ENCODE results near the gene STIMATE. TPM values are rescaled to one million over a fixed set of nuclear protein-coding genes. Genes with fewer than 3 reads are reported as not detected.

The STIMATE gene
- total RNA-seq, 6 experiments from 2014 or later: 17.4 to 48.5 (median 33.8) TPM

DNA sequence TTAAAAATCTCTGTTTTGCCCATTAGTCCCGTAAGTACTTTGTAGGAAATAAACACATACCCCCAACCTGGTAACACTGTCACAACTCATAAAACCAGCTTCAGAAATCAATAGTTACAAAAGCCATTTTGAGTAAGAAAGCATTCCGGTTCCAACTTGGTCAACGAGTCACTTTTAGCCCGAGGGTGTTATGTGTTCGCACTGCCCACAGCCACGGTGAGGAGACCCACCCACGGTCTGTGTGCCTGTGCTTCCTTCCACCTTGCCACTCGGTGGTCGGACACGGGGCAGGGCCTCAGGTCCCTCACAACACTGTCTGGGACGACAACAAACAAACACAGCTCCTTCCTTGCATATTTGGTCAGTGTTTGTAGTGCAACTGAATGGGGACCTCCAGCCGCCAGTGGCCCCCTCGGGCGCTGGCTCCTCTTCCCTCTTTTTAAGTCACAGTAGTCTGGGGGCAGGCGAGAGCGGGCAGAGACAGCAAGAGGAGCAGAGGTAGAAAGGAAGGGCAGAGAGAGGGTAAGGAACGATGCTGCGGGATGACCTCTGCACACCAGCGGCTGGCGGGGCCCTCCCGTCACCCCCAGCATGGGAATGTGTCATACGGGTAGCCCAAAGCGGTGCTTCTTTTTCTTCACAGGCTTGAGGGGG, 57.3 kb downstream of the STIMATE start:
- intact Hi-C loops (cut with DNase I): no loop called here
- H3K9me3 ChIP-seq: no peaks in the 10 kb centered on the region
- H3K4me3 ChIP-seq: no peak overlapping the region
- ATAC-seq (no peak), DNase-seq (peak; percentile 20 to 50 (median 41))
- whole genome bisulfite sequencing (ENCODE audit: insufficient coverage, low coverage, low lambda C conversion rate, missing lambda C conversion rate): 55% methylated on average over 11 of the region's 23 CpGs
- H3K4me1 ChIP-seq: peaks cover 0 to 65% (median 23%) of the 10 kb centered on the region in 4 donors
- TF ChIP-seq, protein P1, sequence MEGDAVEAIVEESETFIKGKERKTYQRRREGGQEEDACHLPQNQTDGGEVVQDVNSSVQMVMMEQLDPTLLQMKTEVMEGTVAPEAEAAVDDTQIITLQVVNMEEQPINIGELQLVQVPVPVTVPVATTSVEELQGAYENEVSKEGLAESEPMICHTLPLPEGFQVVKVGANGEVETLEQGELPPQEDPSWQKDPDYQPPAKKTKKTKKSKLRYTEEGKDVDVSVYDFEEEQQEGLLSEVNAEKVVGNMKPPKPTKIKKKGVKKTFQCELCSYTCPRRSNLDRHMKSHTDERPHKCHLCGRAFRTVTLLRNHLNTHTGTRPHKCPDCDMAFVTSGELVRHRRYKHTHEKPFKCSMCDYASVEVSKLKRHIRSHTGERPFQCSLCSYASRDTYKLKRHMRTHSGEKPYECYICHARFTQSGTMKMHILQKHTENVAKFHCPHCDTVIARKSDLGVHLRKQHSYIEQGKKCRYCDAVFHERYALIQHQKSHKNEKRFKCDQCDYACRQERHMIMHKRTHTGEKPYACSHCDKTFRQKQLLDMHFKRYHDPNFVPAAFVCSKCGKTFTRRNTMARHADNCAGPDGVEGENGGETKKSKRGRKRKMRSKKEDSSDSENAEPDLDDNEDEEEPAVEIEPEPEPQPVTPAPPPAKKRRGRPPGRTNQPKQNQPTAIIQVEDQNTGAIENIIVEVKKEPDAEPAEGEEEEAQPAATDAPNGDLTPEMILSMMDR (IDR thresholded peaks at IDR 0.05): no peak
- TF ChIP-seq POLR2A (IDR thresholded peaks at IDR 0.05): no peak
- H3K36me3 ChIP-seq: peaks cover 0 to 8% (median 0%) of the 10 kb centered on the region in 4 donors
- no peaks in the 10 kb centered on the region for H3K27me3 ChIP-seq
- peak overlapping the region in 1 of 3 donors; percentile 49 for H3K27ac ChIP-seq

- H3K27ac ChIP-seq: peak overlapping the region in 1 of 3 donors; percentile 49
- peaks cover 0 to 8% (median 0%) of the 10 kb centered on the region in 4 donors for H3K36me3 ChIP-seq
- DNase-seq: peak in 2 of 3 donors; percentile 14 to 40
- no peak for ATAC-seq
- intact Hi-C loops (cut with DNase I): no loop called here
- no peak overlapping the region for H3K4me3 ChIP-seq
- no peaks in the 10 kb centered on the region for H3K9me3 ChIP-seq
- H3K4me1 ChIP-seq: peaks cover 0 to 64% (median 21%) of the 10 kb centered on the region in 4 donors
- WGBS (ENCODE audit: insufficient coverage, low coverage, low lambda C conversion rate, missing lambda C conversion rate): no CpG with 5 or more reads among the region's 2 CpGs
- H3K27me3 ChIP-seq: no peaks in the 10 kb centered on the region
- TF ChIP-seq POLR2A (IDR thresholded peaks at IDR 0.05): no peak
- TF ChIP-seq, protein P1 (IDR thresholded peaks at IDR 0.05): no peak
Measured at GRCh38 chr3:52839268-52839575, 58.1 kb downstream of the STIMATE start.

GRCh38 chr3:52838561-52839267, 58.6 kb downstream of the STIMATE start:
- H3K36me3 ChIP-seq: peaks cover 0 to 8% (median 0%) of the 10 kb centered on the region in 4 donors
- TF ChIP-seq, protein P1 (IDR thresholded peaks at IDR 0.05): no peak
- TF ChIP-seq POLR2A (IDR thresholded peaks at IDR 0.05): no peak
- no peaks in the 10 kb centered on the region for H3K27me3 ChIP-seq
- WGBS (ENCODE audit: insufficient coverage, low coverage, low lambda C conversion rate, missing lambda C conversion rate): 87% methylated on average over 3 of the region's 8 CpGs
- intact Hi-C loops (cut with DNase I): no loop called here
- H3K4me3 ChIP-seq: no peak overlapping the region
- H3K4me1 ChIP-seq: peaks cover 0 to 64% (median 19%) of the 10 kb centered on the region in 4 donors
- DNase-seq: peak in 2 of 3 donors; percentile 11 to 28
- H3K9me3 ChIP-seq: no peaks in the 10 kb centered on the region
- ATAC-seq: no peak
- H3K27ac ChIP-seq: peak overlapping the region in 1 of 3 donors; percentile 49

DNA sequence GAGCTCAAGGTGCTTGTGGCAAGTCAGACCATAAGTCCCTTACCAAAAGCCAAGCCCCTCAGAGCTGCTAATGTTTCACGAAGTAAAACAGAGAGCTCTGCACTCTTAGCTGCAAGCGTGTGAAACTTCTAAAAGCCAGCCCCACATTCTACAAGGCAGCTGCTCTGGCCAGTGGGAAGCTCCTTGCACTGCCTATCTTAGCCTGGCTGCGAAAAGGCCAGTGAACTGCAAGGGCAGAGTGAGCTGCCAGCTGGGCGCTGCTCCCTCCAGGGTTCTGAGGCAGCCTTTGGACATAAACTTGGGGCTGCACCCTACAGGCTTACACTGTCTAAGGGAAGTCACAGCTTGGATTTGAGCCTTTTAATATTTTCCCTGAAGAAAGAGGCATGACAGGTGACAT, 60.4 kb downstream of the STIMATE start:
- DNase-seq (peak in 1 of 3 donors; percentile 53), ATAC-seq (no peak)
- no peak overlapping the region for H3K27ac ChIP-seq
- no peak overlapping the region for H3K4me3 ChIP-seq
- TF ChIP-seq, protein P1 (IDR thresholded peaks at IDR 0.05): no peak
- TF ChIP-seq POLR2A (IDR thresholded peaks at IDR 0.05): no peak
- no peaks in the 10 kb centered on the region for H3K27me3 ChIP-seq
- peaks cover 0 to 8% (median 0%) of the 10 kb centered on the region in 4 donors for H3K36me3 ChIP-seq
- peaks cover 0 to 63% (median 17%) of the 10 kb centered on the region in 4 donors for H3K4me1 ChIP-seq
- intact Hi-C loops (cut with DNase I): no loop called here
- WGBS (ENCODE audit: insufficient coverage, low coverage, low lambda C conversion rate, missing lambda C conversion rate): 38% methylated on average over 1 of the region's 4 CpGs
- no peaks in the 10 kb centered on the region for H3K9me3 ChIP-seq
